Measurements from ENCODE around the gene PIK3R6.

PIK3R6 gene

GRCh38 chr17:8894202-8894671, 26.8 kb upstream of the PIK3R6 start:
- H3K4me3 ChIP-seq (ENCODE audit: control insufficient read depth in 1 of 7, extremely low read depth in 1 of 7, insufficient read depth in 4 of 7, low read depth in 2 of 7, low read length in 6 of 7) = no peak overlapping the region
- H3K27me3 ChIP-seq (replicated peaks in 2 of 5; ENCODE audit: control insufficient read depth in 4 of 5, insufficient read depth in 5 of 5, low read length in 4 of 5) = no peaks in the 10 kb centered on the region
- peaks cover 11 to 30% (median 16%) of the 10 kb centered on the region in 4 experiments for H3K4me1 ChIP-seq (ENCODE audit: control extremely low read depth in 1 of 4, control insufficient read depth in 4 of 4, insufficient read depth in 4 of 4, low read length in 3 of 4)
- 97% methylated on average over 16 of the region's 17 CpGs for WGBS (ENCODE audit: insufficient coverage)
- peaks cover 0 to 20% (median 9%) of the 10 kb centered on the region in 4 experiments for H3K36me3 ChIP-seq (ENCODE audit: control insufficient read depth in 4 of 4, insufficient read depth in 4 of 4, low read length in 3 of 4)
- ChIA-PET CTCF (interaction anchor here (0.8 to 5.2 kb wide), 23 partner anchors 16 to 153 kb away, joined by 3 to 24 read pairs (median 4); partner anchors contain the start of genes MFSD6L and PIK3R5), POLR2A (interaction anchor here (0.7 kb wide), 1 partner anchor 289 kb away, joined by 4 read pairs; no protein-coding TSS in a partner anchor)
- no peak for DNase-seq
- H3K27ac ChIP-seq (ENCODE audit: insufficient read depth in 1 of 2, low read depth in 1 of 2, low read length in 2 of 2, poor library complexity in 1 of 2, severe bottlenecking in 2 of 2) = no peak overlapping the region
- H3K9me3 ChIP-seq (ENCODE audit: control extremely low read depth in 1 of 5, control insufficient read depth in 4 of 5, insufficient read depth in 2 of 5, low read depth in 1 of 5, low read length in 4 of 5) = no peaks in the 10 kb centered on the region

- no peak for DNase-seq
- ChIA-PET POLR2A (no interaction called here), CTCF (interaction anchor here (0.8 to 5.2 kb wide), 12 partner anchors 15 to 143 kb away, joined by 3 to 24 read pairs (median 4); partner anchors contain the start of gene MFSD6L)
- 97% methylated on average over 15 of the region's 15 CpGs for WGBS (ENCODE audit: insufficient coverage)
- no peaks in the 10 kb centered on the region for H3K27me3 ChIP-seq (replicated peaks in 2 of 5; ENCODE audit: control insufficient read depth in 4 of 5, insufficient read depth in 5 of 5, low read length in 4 of 5)
- no peak overlapping the region for H3K27ac ChIP-seq (ENCODE audit: insufficient read depth in 1 of 2, low read depth in 1 of 2, low read length in 2 of 2, poor library complexity in 1 of 2, severe bottlenecking in 2 of 2)
- no peaks in the 10 kb centered on the region for H3K9me3 ChIP-seq (ENCODE audit: control extremely low read depth in 1 of 5, control insufficient read depth in 4 of 5, insufficient read depth in 2 of 5, low read depth in 1 of 5, low read length in 4 of 5)
- no peak overlapping the region for H3K4me3 ChIP-seq (ENCODE audit: control insufficient read depth in 1 of 7, extremely low read depth in 1 of 7, insufficient read depth in 4 of 7, low read depth in 2 of 7, low read length in 6 of 7)
- H3K36me3 ChIP-seq (ENCODE audit: control insufficient read depth in 4 of 4, insufficient read depth in 4 of 4, low read length in 3 of 4) = peaks cover 0 to 21% (median 11%) of the 10 kb centered on the region in 4 experiments
- H3K4me1 ChIP-seq (ENCODE audit: control extremely low read depth in 1 of 4, control insufficient read depth in 4 of 4, insufficient read depth in 4 of 4, low read length in 3 of 4) = peaks cover 9 to 25% (median 12%) of the 10 kb centered on the region in 4 experiments
Observed at GRCh38 chr17:8893621-8894201, 26.2 kb upstream of the PIK3R6 start.

- WGBS (ENCODE audit: insufficient coverage) = 100% methylated on average over 2 of the region's 3 CpGs
- ChIA-PET POLR2A (no interaction called here), CTCF (interaction anchor here (0.8 to 5.2 kb wide), 5 partner anchors 49 to 140 kb away, joined by 3 to 24 read pairs (median 8); partner anchors contain the start of gene MFSD6L)
- no peak overlapping the region for H3K27ac ChIP-seq (ENCODE audit: insufficient read depth in 1 of 2, low read depth in 1 of 2, low read length in 2 of 2, poor library complexity in 1 of 2, severe bottlenecking in 2 of 2)
- H3K4me3 ChIP-seq (ENCODE audit: control insufficient read depth in 1 of 7, extremely low read depth in 1 of 7, insufficient read depth in 4 of 7, low read depth in 2 of 7, low read length in 6 of 7) = no peak overlapping the region
- H3K4me1 ChIP-seq (ENCODE audit: control extremely low read depth in 1 of 4, control insufficient read depth in 4 of 4, insufficient read depth in 4 of 4, low read length in 3 of 4) = peaks cover 3 to 18% (median 5%) of the 10 kb centered on the region in 4 experiments
- DNase-seq = no peak
- H3K9me3 ChIP-seq (ENCODE audit: control extremely low read depth in 1 of 5, control insufficient read depth in 4 of 5, insufficient read depth in 2 of 5, low read depth in 1 of 5, low read length in 4 of 5) = no peaks in the 10 kb centered on the region
- H3K27me3 ChIP-seq (replicated peaks in 2 of 5; ENCODE audit: control insufficient read depth in 4 of 5, insufficient read depth in 5 of 5, low read length in 4 of 5) = no peaks in the 10 kb centered on the region
- peaks cover 0 to 27% (median 16%) of the 10 kb centered on the region in 4 experiments for H3K36me3 ChIP-seq (ENCODE audit: control insufficient read depth in 4 of 4, insufficient read depth in 4 of 4, low read length in 3 of 4)
Observed at GRCh38 chr17:8893059-8893458, 25.6 kb upstream of the PIK3R6 start.

GRCh38 chr17:8892338-8892690, 24.8 kb upstream of the PIK3R6 start:
- H3K4me1 ChIP-seq (ENCODE audit: control extremely low read depth in 1 of 4, control insufficient read depth in 4 of 4, insufficient read depth in 4 of 4, low read length in 3 of 4) = peaks cover 0 to 11% (median 0%) of the 10 kb centered on the region in 4 experiments
- CTCF ChIA-PET = interaction anchor here (0.8 to 5.2 kb wide), 3 partner anchors 34 to 93 kb away, joined by 3 to 24 read pairs (median 4); partner anchors contain the start of gene MFSD6L
- H3K27ac ChIP-seq (ENCODE audit: insufficient read depth in 1 of 2, low read depth in 1 of 2, low read length in 2 of 2, poor library complexity in 1 of 2, severe bottlenecking in 2 of 2) = no peak overlapping the region
- H3K27me3 ChIP-seq (replicated peaks in 2 of 5; ENCODE audit: control insufficient read depth in 4 of 5, insufficient read depth in 5 of 5, low read length in 4 of 5) = no peaks in the 10 kb centered on the region
- POLR2A ChIA-PET = no interaction called here
- H3K4me3 ChIP-seq (ENCODE audit: control insufficient read depth in 1 of 7, extremely low read depth in 1 of 7, insufficient read depth in 4 of 7, low read depth in 2 of 7, low read length in 6 of 7) = no peak overlapping the region
- 91% methylated on average over 6 of the region's 6 CpGs for WGBS (ENCODE audit: insufficient coverage)
- peak in 2 of 3 donors; percentile 53 to 58 for DNase-seq
- no peaks in the 10 kb centered on the region for H3K9me3 ChIP-seq (ENCODE audit: control extremely low read depth in 1 of 5, control insufficient read depth in 4 of 5, insufficient read depth in 2 of 5, low read depth in 1 of 5, low read length in 4 of 5)
- peaks cover 0 to 28% (median 19%) of the 10 kb centered on the region in 4 experiments for H3K36me3 ChIP-seq (ENCODE audit: control insufficient read depth in 4 of 4, insufficient read depth in 4 of 4, low read length in 3 of 4)

GRCh38 chr17:8890671-8891070, 23.2 kb upstream of the PIK3R6 start:
- no peak for DNase-seq
- Histone ChIP-seq H3K4me1 (ENCODE audit: control extremely low read depth in 1 of 4, control insufficient read depth in 4 of 4, insufficient read depth in 4 of 4, low read length in 3 of 4) (peaks cover 0 to 4% (median 0%) of the 10 kb centered on the region in 4 experiments), H3K27me3 (replicated peaks in 2 of 5; ENCODE audit: control insufficient read depth in 4 of 5, insufficient read depth in 5 of 5, low read length in 4 of 5) (no peaks in the 10 kb centered on the region), H3K36me3 (ENCODE audit: control insufficient read depth in 4 of 4, insufficient read depth in 4 of 4, low read length in 3 of 4) (peaks cover 8 to 42% (median 31%) of the 10 kb centered on the region in 4 experiments), H3K4me3 (ENCODE audit: control insufficient read depth in 1 of 7, extremely low read depth in 1 of 7, insufficient read depth in 4 of 7, low read depth in 2 of 7, low read length in 6 of 7) (no peak overlapping the region), H3K9me3 (ENCODE audit: control extremely low read depth in 1 of 5, control insufficient read depth in 4 of 5, insufficient read depth in 2 of 5, low read depth in 1 of 5, low read length in 4 of 5) (no peaks in the 10 kb centered on the region), H3K27ac (ENCODE audit: insufficient read depth in 1 of 2, low read depth in 1 of 2, low read length in 2 of 2, poor library complexity in 1 of 2, severe bottlenecking in 2 of 2) (no peak overlapping the region)
- 96% methylated on average over 12 of the region's 12 CpGs for WGBS (ENCODE audit: insufficient coverage)
- POLR2A ChIA-PET = no interaction called here
- CTCF ChIA-PET = interaction anchor here (0.9 to 2.0 kb wide), 8 partner anchors 11 to 105 kb away, joined by 3 to 11 read pairs (median 4); no protein-coding TSS in a partner anchor

- peaks cover 8 to 43% (median 32%) of the 10 kb centered on the region in 4 experiments for H3K36me3 ChIP-seq (ENCODE audit: control insufficient read depth in 4 of 4, insufficient read depth in 4 of 4, low read length in 3 of 4)
- DNase-seq = no peak
Observed at GRCh38 chr17:8889458-8890210, 22.2 kb upstream of the PIK3R6 start.

More at GRCh38 chr17:8889458-8890210, 22.2 kb upstream of the PIK3R6 start:
- H3K27ac ChIP-seq (ENCODE audit: insufficient read depth in 1 of 2, low read depth in 1 of 2, low read length in 2 of 2, poor library complexity in 1 of 2, severe bottlenecking in 2 of 2) = no peak overlapping the region
- peaks cover 0 to 4% (median 0%) of the 10 kb centered on the region in 4 experiments for H3K4me1 ChIP-seq (ENCODE audit: control extremely low read depth in 1 of 4, control insufficient read depth in 4 of 4, insufficient read depth in 4 of 4, low read length in 3 of 4)
- H3K9me3 ChIP-seq (ENCODE audit: control extremely low read depth in 1 of 5, control insufficient read depth in 4 of 5, insufficient read depth in 2 of 5, low read depth in 1 of 5, low read length in 4 of 5) = no peaks in the 10 kb centered on the region
- CTCF ChIA-PET = interaction anchor here (1.0 to 2.0 kb wide), 7 partner anchors 11 to 109 kb away, joined by 3 to 11 read pairs (median 4); partner anchors contain the start of gene PIK3R6
- H3K4me3 ChIP-seq (ENCODE audit: control insufficient read depth in 1 of 7, extremely low read depth in 1 of 7, insufficient read depth in 4 of 7, low read depth in 2 of 7, low read length in 6 of 7) = no peak overlapping the region
- 98% methylated on average over 13 of the region's 14 CpGs for WGBS (ENCODE audit: insufficient coverage)
- POLR2A ChIA-PET = interaction anchor here (0.6 kb wide), 1 partner anchor 348 kb away, joined by 4 read pairs; no protein-coding TSS in a partner anchor
- no peaks in the 10 kb centered on the region for H3K27me3 ChIP-seq (replicated peaks in 2 of 5; ENCODE audit: control insufficient read depth in 4 of 5, insufficient read depth in 5 of 5, low read length in 4 of 5)
